CD4-positive, alpha-beta T cell treated with Interleukin-6 at 100 ng/mL for 8 hours (primary cell): Measurements from ENCODE around the gene INO80.
A peak's percentile ranks its signal among the peaks of the same experiment; 100 is the strongest.
"Not testable (repeated sequence)": the region's sequence is repeated elsewhere in the genome, so short reads cannot be mapped to it uniquely, and the experiment has no call there.

ENCODE experiments used
- DNase-seq: peaks from one replicate; pipeline ENCODE4 v3.0.0-alpha.2; 2020; ENCODE audit warnings: mixed read lengths, low spot score

Gene INO80

GRCh38 chr15:40963201-40963600, 152.9 kb downstream of the INO80 start:
- no peak for DNase-seq

- DNase-seq = not testable (repeated sequence)
Observed at GRCh38 chr15:40962317-40962716, 153.8 kb downstream of the INO80 start.

GRCh38 chr15:40961740-40962139, 154.3 kb downstream of the INO80 start:
- not testable (repeated sequence) for DNase-seq

DNA sequence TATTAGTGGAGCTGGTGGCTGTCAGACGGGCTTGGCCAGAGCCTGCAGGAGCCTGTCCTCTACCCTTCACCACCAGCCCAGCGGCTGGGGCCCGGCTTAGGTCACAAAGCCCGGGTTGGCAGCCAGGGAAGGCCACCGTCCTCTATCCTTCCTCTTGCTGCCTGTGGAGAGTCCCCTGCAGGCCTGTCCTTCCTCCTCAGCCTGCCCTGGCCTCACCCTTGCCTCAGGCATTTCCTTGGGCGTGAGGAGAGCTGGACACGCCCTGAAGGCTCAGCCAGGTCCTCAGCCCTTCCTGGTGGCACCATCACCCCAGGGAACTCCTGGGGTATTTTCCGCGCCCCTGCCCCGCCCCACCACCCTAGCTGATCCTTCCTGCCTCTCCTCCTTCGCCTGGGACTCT, 155.2 kb downstream of the INO80 start:
- no peak for DNase-seq

DNA sequence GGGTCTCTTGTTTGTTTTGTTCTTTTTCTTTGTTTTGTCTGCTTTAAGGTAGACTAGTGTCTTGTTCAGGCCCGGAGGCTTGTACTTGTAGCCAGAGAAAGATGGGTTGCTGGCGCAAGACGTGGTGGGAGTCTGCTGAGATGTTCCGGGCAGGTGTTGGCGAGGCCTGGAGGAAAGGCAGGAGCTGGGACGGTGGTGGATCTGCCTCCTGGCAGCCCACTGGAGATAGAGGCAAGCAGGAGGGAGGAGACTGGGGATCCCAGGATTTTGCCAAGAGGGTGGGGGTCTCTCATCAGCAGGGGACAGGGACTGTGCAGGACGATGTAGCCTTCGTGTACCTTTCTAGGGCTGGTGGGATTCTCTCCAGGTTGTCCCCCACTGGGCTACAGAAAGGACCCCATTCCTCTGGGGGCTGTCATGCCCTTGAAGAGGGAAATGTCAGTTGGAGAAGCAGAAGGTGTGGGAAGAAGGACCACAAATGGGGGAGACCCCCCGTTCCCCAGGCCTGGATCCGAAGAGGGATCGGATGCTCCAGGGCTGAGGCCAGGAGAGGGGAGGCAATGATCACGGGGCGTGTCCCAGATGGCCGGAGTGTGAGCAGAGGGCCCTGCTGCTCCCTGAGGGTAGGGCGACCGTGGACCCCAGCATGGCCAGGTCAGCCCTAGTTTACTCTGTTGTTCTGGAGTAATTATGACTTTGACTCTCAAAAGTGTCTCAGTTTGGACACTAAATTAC, 155.8 kb downstream of the INO80 start:
- DNase-seq = no peak

DNA sequence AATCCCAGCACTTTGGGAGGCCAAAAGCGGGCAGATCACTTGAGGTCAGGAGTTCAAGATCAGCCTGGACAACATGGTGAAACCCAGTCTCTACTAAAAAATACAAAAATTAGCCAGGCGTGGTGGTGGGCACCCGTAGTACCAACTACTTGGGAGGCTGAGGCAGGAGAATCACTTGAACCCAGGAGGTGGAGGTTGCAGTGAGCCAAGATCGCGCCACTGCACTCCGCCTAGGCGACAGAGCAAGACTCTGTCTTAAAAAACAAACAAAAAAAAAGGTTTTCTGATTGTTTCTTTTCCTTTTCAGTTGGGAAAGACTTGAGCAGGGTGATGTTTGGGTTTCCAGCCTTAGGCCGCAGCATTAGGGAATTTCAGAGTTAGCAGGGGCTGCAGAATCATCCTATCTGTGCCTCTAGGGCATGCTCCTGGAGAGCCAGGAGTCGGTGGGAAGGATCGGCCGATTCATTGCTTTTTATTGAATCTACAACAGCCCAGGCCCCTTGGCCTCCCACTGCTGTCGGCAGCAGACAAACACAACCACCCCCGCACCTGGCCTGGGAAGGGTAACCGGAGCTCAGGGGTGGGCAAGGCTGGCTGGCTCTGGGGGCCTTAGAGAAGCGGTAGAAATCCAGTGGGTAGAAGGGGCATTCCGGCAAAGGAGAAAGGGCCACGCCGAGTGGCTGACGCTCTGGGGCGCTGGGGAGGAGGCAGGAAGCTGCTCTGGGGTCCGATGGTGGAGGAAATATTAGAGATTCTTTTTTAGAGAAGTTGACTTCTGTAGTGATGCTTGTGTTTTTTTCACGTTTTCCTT, 156.5 kb downstream of the INO80 start:
- no peak for DNase-seq

DNA sequence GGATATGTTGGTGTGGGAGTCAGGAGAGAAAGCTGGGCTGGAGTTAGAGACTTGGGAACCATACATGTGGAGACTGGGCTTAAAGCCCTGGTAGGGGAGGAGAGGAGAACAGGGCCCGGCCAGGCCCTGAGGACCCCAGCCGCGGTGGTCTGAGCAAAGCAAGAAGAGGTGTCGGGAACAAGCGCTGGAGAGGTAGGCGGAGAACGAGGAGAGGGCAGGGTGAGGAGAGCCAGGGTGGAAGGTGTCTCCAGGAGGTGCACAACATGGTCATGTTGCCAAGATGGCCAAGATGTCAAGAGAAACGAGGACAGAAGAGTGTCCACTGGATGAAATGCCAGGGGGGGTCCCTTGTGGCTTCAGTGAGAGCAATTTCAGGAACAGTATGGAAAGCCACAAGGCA, 157.4 kb downstream of the INO80 start:
- DNase-seq = no peak

DNA sequence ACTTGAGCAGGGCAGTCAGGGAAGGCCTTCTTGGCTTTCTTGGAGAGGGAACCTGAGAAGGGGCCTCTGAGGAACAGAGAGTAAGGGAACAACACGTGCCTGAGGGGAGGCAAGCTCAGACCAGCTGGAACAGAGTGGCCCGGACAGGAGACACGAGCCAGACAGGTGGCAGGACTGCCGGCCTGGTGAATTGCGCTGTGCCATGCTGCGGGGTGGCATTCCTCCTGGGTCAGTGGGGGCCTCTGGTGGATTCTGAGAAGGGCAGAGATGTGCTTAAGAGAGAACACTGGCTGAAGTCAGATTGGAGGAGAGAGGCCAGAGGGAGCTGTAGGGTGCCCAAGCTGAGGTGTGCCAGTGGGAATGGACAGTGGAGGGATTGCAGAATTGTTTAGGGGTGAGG, 157.9 kb downstream of the INO80 start:
- DNase-seq = no peak

- DNase-seq = no peak
Observed at GRCh38 chr15:40957581-40958051, 158.5 kb downstream of the INO80 start.

- no peak for DNase-seq
Observed at GRCh38 chr15:40957041-40957555, 159.0 kb downstream of the INO80 start.

GRCh38 chr15:40956541-40956982, 159.5 kb downstream of the INO80 start:
- DNase-seq = no peak

- no peak for DNase-seq
Observed at GRCh38 chr15:40955930-40956540, 160.0 kb downstream of the INO80 start.

DNA sequence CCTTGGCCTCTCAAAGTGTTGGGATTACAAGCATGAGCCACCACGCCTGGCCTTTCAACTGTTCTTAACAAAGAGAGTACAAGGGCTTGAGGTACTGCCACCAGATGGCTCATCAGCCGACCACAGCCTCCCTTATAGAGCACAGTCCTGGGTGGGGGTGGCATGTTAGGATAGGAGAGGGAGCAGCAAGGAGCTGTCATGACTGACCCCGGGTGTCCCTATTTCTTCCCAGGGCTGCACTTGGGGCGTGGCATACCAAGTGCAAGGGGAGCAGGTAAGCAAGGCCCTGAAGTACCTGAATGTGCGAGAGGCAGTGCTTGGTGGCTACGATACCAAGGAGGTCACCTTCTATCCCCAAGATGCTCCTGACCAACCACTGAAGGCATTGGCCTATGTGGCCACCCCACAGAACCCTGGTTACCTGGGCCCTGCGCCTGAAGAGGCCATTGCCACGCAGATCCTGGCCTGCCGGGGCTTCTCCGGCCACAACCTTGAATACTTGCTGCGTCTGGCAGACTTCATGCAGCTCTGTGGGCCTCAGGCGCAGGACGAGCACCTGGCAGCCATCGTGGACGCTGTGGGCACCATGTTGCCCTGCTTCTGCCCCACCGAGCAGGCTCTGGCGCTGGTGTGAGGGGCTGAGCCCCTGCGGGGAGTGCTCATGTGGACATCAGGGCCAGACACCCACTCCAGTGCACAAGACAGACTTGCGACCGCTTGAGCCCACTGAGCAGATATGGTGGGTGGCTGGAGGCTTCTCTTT, 160.8 kb downstream of the INO80 start:
- DNase-seq = no peak

DNA sequence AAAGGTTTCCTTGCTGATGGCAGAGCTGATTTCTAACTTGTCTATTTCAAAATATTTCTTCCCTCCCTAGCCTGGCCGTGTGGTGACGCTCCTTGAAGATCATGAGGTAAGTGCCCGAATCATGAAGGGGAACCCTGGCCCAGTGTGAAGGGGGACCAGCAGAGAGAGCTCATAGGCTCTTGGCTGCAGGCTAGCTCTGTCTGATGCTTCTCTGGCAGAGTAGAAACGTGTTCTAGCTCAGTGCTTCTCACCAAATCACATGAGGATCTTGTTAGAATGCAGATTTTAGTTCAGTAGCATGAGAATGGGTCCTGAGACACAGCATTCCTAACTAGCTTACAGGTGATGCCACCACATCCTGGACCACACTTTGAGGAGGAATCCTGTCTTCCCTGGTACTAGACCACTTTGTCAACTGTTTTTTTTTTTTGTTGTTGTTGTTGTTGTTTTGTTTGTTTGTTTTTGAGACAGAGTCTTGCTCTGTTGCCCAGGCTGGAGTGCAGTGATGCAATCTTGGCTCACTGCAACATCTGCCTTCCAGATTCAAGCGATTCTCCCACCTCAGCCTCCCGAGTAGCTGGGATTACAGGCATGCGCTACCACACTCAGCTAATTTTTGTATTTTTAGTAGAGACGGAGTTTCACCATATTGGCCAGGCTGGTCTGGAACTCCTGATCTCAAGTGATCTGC, 161.8 kb downstream of the INO80 start:
- DNase-seq = not testable (repeated sequence)

DNA sequence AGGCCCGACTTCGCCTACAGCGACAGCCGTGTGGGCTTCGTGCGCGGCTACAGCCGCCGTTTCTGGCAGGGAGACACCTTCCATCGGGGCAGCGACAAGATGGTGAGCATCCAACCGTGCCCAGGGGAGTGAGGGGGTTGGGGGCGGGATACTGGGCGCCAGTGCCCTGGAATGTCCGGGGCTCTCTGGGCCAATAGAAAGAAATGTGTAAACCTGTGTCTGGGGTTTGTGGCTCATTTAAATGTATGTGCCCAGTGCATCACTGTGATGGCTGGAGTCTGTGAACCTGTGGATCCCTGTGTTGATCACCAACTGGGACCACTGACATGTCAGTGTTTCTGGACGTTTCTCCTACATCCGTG, 162.4 kb downstream of the INO80 start:
- no peak for DNase-seq

DNA sequence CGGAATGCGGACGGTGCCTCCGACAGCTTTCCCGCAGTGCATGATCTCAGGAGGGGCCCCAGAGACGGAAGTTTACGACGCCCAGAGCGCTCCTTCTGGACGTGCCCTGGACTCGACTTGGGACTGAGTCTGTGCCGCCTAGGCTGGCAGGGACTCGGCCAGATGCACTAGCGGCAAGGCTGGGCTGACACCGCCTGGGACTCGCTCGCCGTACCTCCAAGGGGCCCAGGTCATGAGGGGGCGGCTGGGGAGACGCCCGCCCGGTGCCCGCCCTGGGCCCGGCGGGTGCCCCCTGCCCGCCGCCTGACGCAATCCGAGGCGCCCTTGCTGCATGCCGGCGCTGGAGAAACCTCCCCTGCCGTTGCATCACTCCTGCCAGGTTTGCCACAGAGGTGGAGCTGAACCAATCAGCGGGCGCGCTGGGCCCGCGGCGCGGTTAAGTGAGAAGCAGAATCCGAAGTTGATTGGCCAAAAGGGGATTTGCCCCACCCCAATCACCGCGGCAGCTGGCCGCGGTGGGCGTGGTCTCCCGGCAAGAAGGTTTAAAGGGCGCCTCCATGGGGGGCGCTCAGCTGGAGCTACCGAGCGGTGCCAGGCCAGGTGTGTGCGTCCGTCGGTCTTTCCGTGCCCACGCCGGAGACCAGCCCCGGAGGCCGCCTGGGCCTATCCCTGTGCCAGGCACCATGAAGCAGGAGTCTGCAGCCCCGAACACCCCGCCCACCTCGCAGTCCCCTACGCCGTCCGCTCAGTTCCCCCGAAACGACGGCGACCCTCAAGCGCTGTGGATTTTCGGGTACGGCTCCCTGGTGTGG, 163.0 kb downstream of the INO80 start, which contains the start of gene CHAC1:
Gene CHAC1, plus strand, starts transcription at position 571 of the 812 bp plus-strand sequence. Its CDS starts 113 bp downstream, at position 684.
- peak; percentile 96 for DNase-seq

- DNase-seq = no peak
Observed at GRCh38 chr15:40952301-40952900, 163.7 kb downstream of the INO80 start.

DNA sequence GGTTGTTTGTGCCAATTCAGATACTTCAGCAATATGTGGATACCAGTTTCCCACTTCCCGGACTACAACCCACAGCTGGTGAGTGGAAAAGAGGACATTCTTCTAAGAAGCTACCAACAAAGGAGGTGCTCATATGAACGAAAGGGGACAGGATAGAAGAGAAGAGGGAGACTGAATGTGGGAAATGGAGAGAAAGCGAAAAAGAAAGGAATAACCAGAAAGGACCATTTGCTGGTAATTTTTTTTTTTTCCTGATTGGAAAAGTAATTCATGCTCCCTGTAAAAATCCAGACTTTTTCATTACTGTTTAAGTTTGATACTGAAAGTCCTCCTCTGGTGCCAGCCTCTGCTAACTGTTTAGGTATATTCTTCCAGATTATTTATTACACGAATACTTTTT, 164.3 kb downstream of the INO80 start:
- no peak for DNase-seq

DNA sequence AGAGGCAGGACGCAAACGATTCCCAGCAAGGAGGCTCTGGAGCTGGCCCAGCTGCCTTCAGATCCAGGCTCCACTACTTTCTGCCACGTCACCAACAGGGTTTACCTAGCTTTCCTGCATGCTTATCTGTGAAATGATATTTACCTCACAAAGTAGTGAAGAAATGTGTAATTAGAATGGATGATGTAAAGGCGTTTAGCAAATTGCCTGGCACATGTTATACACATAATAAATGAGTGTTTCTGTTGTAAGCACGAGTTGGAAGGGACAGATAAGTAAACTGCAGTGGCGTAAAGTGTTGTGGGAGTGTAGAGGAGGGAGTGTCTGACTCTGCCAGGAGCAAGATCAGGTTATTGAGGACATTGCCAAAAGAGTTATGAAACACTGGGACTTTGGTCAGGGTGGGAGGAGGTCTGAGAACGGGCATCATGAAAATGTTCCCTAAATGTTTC, 166.3 kb downstream of the INO80 start:
- no peak for DNase-seq
